Renal cortical epithelial cell (primary cell): Measurements from ENCODE around the gene BACE2. TPM values are rescaled to one million over a fixed set of nuclear protein-coding genes. Genes with fewer than 3 reads are reported as not detected.

Experiments
- DNase-seq: peaks from one replicate; pipeline ENCODE4 v3.0.0-alpha.2; 2011; ENCODE audit warnings: low read depth
- total RNA-seq: library from RNA; depleted of rRNA; stranded (reverse); fragments of >200 nt; gene quantifications from 2 replicates; pipeline ENCODE4 v1.2.3, GENCODE V29; 2014

Gene BACE2
- 88.7 and 99.5 TPM in 2 replicates for total RNA-seq

DNA sequence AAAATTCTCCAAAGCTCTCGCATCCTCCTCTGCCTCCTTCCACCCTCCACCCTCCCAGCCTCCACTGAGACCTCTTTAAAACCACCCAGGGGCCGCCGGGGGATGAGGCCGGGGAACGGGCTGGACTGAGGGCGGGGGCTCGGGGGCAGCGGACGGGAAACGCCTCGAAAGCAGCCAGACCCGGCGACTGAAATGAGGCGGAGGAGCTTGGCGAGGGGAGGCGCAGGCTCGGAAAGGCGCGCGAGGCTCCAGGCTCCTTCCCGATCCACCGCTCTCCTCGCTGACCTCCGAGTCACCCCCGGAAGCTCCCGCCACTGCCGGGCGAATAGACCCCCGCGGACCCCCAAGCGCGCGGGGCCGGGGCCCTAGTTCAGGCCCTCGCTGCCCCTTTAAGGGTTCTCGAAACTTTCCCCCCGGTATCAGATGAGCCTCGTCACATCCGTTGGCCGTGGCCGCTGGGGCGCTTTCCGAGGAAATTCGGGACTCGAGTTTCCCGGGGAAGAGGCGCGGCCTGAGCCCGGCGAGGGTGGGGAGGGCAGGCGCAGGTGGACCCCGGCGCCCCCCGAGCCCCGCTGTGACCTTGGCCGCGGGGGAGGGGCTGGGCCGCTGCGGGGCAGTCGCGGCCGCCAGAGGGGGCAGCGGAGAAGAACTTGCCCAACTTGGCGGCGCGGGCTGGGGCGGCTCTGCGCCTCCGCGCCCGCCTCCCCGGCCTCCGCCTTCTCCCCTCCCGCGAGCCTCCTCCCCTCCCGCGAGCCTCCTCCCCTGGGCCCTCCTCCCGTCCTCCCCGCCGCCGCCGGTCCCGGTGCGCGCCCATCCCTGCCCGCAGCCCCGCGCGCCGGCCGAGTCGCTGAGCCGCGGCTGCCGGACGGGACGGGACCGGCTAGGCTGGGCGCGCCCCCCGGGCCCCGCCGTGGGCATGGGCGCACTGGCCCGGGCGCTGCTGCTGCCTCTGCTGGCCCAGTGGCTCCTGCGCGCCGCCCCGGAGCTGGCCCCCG, at the start of gene BACE2:
BACE2 (plus strand) TSS at position 813 of the 995 bp plus-strand sequence; CDS start at position 917, 104 bp downstream.
- no peak for DNase-seq

DNA sequence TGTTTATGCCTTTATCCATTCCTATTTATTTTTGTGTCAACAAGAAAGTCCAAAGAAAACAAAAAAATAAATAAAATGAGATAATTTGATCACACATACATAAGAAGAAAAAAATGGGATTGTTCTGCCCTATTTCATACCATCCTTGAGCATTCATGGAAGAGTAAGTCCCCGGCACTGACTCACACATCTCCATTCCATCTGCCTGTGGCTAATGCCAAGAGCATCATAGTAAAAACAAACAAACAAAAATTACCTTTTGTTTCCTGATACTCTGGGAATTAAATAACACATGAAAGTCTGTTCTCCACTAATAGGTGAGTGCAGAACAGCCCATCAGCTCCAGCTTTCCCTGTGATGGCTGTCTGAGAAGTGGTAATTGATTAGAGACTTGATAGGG, 48.1 kb upstream of the BACE2 start:
- peak; percentile 21 for DNase-seq

DNA sequence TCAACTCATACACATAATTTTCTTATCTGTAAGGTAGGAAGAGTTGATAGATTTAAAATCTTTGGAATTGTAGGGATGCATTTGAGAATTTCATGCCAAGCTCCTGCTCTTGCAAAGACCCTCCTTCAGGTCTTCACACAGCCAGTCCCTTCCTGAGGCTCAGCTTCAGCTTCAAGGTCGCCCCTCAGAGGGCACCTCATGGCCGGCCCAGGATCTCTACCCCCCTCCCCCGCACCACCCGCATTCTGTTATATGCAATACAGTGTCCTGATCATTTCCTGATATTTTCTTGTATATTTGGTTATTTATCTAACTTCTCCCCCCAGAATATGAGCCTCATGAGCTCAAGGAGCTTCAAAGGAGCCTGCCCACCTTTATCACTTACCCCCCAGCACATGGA, 47.0 kb upstream of the BACE2 start:
- no peak for DNase-seq

DNA sequence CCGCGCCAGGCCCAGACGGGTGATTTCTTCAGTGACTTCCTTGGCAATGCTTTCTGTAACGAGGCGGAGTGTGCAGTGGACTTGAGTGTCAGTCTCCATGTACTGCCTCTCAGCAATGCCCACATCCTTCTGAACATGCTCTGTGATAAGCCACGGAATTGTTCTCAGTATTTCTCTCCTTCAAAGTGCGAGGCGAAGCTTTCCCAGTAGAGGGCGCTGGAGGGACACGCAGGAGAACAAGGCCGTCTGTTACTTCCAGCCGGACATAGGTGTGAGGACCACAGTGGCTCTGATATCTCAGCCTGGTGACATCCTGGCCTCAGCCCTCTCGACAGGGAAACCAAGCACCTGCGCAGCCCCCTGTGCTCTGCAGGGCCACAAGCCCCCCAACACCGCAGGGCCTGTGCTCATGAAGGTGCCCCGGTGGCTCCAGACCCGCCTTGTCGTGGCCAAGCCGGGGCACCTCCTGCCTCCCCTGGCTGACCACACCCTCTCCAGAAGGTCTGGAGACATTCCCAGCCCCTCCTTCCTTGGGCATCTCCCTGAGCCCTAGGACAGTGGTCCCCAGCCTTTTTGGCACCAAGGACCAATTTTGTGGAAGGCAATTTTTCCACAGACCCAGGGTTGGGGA, 46.1 kb upstream of the BACE2 start:
- peak; percentile 64 for DNase-seq

DNA sequence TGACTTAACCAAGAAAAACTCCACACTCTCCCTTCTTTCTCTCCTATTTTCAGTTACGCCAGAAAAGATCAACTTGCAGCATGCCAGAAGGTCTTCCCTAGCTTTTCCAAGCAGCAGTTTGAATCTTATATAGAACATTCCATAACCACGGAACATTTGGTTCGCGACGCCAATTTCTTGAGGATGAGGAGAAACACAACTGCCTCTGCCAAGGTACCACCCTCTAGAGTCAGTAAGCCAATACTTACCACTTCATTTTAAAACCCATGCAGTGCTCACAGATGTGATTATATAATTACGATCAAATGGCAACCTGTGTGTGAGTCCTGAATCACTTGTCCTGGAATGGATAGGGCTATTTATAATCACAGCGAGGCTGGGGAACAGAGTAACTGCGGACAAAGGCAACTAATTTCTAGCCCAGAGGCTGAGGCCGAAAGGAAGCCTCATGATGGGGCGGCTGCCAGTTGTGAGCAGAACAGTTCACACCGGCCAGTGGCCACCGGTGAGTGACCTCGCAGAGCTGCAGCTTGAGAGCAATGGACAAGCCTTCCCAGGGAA, 43.2 kb upstream of the BACE2 start:
- peak; percentile 18 for DNase-seq

DNA sequence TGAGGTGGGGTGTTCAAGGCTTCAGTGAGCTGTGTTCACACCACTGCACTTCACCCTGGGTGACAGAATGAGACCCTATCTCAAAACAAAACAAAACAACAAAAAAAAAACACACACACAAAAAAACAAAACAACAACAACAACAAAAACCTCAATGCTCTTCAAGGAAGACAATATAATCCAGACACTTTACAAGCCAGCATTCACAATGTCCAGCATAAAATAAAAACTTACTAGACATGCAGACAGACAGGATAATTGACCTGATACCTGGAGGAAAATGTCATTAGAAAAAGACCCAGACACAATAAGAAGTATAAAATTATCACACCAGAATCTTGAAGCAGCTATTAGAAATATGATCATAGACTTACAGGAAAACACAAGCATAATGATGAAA, 39.0 kb upstream of the BACE2 start:
- no peak for DNase-seq

DNA sequence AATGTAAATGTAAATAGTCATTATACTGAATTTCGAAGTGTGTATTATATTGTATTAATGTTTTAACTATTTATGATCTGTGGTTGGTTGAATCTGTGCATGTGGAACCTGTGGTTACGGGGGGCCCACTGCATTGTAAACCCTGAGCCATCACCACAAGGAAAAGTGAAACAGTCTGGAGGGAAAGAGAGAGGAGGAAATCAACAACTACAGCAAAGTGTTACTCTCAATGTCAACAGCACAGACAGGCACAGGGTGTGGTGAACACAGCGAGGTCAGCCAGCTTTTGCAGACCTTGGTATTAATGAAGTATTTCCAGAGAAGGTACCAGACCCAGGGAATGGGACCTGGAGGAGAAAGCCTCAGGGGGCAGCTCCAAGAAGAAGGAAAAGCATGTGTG, 37.1 kb upstream of the BACE2 start:
- no peak for DNase-seq

DNA sequence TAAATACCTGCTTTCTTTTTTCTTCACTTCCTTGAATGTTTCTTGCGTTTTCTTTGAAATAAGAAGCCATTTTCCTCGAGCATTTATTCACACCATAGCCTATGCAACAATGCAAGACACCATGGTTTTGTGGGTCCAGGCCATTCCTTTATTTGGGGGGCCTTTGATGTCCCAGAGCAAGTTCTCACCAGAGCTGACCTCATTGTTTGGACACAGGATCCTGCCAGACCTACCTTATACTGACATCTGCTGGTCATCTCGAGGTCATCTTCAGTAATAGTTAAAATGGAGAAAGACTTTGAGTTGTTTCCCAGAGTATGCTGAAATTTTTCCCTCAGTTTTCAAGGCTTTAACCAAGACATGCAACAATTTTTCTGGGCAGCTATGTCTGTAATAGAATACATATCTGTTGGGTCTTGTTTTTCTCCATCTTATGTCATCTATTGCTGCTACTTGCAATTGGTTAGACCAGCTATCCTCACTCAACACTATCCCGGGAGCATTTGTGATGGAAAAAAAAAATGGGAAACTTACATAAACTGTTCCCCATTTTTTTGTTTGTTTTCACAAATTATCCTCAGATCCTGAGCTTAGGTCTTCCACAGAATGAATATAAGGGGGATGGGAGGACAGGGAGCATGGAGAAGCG, 34.0 kb upstream of the BACE2 start:
- peak; percentile 44 for DNase-seq

DNA sequence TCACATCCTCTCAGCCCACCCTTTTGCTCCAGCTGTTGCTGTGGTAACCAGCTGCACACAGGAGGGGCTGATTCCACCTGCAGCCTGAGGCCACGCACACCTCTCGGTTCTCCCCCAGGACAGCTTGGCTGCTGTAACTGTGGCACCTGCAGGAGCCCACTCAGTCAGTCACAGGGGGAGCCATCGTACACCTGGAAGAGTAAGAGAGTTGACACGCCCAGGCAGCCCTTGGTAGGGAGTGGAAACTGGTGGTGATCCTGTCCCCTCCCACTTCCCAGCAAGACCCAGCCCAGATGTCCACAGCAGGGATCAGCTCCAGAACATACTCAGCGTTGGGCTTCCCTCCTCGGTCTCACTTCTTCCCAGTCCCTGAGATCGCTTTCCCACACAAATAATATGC, 32.2 kb upstream of the BACE2 start:
- no peak for DNase-seq

DNA sequence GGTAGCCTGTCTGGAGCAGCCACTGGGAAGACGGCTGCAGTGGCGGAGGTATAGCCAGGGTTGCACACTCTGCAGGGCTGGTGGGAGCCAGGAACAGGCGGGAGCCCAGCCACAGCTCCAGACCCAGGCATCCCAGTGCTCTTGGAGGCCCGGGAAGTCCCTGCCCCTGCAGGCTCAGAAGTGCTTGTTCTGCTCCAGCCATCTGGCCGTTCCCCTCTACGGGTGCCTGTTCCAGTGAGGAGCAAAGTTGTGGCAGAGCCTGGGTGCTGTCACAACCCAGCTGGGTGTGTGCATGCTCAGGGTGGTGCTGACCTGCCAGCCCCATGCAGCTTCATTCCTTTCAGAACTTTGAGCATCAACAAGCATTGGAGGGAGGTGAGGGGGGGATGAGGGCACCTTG, 31.7 kb upstream of the BACE2 start:
- no peak for DNase-seq

DNA sequence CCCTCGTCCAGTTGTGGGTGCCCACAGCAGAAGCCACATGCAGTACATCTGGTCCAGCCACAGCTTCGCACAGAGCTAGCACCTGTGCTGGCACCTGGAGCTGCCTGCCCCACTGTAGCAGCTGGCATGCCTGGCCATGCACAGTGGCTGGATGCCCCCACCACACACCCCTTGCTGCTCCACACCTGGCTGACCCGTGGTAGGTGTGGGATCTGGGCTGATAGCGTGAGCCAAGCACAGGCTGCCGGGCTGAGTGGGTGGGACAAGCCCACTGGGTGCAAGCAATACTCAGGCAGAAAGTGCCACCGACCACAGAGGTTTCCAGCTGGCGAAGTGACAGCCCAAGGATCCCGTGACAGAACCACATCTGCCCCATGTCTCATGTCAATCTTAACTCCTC, 30.6 kb upstream of the BACE2 start:
- no peak for DNase-seq

DNA sequence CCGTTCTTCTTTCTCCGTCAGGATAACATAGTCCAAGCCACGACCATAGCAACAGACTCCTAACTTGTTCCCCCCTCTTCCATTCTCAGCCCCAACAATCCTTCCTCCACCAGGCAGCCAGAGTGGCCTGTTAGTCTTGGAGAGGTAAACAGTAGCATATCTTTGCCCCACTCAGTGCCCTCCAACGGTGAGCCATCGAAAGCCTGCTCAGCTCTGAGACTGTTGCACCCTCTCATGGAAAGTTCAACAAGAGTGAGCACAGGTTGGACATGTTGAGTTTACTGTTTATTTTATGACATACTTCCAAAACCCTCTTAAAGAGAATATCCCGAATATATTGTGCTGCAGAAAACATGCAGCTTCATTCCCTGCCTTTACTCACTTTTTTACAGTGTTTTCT, 30.1 kb upstream of the BACE2 start:
- DNase-seq, result no peak

DNA sequence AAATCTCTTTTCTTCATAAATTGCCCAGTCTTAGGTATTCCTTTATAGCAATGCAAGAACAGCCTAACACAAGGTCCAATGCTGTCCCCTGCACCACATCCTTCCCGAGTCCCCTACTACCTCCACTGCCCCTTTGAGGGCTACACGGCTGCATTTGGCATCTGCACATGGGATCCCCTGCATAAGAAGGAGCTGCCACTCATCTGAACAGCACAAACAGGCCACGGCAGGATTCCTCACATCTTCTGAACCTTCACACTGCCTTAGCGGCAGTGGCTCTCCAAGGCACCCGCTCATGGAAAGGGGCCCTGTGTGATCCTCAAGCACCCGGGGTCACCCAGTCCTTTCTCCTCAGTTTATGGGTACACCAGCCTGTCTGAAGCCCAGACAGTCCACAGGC, 29.2 kb upstream of the BACE2 start:
- no peak for DNase-seq

DNA sequence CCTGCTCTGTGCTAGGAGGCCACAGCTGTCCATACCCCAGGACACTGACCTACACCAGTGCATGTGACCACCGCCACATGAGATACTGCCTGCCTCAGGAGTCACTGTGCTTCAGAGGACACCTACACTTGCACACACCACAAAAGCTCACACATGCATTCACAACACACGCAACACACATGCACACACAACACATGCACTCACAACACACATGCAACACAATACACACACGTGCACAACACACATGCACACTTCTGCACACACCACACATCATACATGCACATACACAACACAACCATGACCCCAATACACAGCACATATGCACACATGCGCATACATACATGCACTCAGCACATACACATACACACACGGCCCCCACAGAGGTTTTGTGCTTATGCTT, 28.7 kb upstream of the BACE2 start:
- no peak for DNase-seq

DNA sequence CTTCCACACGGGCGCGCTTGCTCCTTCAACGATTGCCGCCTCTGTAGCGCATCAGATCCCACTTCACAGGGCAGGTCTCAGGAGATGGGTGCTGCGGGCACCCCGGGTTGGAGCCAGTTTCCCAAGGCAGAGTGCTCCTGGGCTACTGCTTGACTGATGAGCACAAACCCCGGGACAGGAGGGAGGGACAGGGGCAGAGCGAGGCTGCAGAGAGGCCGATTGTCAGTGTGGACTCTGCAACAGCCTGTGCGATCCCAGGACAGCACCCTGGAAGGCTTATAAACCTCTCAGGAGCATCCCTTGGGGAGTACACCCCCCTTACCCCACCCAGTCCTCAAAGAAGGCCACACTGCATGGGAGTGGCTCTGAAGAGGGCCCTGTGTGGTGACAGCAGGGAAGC, 28.0 kb upstream of the BACE2 start:
- DNase-seq, result no peak

DNA sequence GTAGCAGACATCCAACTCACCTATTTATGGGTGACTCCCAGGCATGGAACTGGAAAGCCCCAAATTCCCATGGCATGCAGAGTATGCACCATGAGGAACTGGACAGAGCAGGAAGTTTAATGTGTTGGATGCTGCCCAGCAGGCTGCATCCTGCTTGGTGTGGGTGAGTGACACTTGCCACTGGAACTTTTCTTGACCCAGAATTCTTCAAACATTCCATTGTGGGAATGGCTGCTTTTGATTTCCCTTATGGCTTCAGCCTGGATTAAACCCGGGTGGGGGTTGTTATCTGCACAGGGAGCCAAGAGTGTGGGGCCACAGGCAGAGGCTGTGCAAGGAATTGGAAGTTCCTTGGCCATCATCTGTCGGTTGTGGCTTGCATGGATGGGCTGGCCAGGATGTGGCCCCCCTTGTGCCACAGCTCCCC, 26.9 kb upstream of the BACE2 start:
- DNase-seq, result peak; percentile 75

DNA sequence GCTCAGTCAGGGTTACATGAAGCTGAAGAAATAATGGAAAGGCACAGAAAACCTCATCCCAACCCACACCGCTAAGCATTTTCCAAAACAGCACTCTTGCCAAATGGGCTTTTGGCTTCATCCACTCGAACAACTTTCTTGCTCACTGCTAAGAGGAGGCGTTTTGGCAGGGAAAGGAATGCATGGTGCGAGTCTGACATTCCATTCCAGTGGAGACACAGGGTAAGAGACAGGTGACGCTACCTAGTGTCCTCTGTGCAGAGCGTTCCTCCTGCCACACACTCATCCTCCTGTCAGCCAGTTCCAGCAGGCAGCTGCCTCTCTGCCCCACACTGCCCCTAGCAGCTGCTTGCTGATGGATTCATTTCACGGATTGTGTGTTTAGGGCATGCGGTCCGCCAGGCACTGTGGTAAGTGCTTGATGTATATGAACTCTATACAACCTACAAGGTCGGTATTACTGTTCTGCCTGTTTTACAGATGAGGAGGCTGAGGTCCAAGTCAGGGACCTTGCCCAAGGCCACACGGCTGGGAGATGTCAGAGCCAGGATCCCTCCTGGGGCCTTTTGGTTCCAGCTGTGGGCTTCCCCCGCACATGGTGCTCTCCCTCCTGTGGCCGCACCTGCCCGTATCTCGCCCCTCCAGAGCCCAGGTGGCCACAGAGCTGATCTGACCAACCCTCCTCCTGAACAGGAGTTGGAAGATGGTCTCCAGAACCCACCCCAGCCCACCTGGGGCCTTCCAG, 25.7 kb upstream of the BACE2 start:
- peak; percentile 60 for DNase-seq

DNA sequence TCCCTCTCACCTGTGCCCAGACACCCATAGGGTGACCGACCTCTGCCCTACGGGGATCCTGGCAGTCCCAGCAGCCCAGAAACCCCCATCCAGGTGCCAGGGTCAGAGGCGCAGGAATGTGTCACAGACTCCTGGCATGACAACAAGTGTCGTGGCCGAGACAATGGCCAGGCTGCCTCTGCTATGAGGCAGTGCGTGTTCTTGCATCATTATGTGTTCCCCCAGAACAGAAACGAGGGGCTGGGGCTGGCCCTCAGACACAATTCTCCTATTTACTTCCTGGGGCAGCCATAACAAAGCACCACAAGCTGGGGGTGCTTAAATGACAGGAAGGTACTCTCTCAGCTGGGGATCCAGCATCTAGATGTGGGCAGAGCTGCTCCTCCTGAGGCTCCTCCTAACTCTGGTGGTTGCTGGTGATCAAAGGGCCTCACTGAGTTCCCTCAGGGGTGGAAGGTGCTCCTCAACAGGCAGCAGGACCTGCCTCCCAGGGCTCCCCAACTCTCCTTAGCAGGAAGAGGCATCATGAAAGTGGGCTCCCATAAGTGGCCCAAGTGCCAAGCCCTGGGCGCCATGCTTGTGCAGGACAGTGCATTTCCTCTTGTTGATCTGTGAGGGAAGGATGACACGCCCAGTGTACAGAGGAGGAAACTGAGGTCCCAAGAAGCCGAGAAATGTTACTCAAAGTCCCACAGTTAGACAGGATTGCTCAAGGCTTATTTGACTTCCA, 24.2 kb upstream of the BACE2 start:
- no peak for DNase-seq

DNA sequence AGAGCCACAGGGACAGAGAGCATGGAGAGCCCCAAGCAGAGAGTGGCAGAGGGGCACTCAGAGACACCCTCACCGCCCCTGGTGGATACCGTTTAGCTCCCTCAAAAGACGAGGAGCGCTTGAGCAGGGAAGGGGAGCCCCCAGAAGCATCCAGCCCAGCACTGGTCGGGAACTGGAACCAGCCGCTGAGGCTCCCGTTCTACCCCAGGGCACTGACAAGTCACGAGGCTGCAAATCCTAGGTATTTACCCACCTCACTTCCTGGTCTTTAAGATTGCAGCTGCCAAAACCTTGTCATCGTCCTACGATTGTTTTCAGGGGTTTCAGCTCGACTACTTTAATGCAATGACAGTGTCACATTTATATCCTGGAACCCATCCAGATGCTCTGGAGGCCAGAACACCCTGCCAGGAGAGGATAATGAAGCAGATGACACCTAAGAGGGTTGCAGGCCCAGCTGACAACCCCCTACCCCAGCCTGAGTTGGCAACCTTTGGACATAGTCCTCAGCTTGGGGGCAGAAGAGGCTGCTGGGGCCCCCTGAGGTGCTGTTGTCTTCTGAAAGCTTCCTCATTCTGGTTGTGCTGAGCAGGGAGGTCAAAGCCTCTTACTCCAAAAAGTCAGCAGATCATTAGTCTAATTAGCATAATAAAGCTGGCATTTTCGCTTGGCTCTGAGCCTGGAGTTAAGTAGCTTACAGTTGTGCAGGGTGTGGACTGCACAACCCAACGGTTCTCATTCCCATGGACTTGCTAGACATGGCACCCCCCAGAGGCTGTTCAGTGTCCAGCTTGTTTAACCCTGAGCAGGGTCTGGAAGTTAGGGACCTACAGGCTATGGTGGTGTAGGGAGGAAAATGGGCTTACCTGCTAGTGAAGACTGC, 20.6 kb upstream of the BACE2 start:
- no peak for DNase-seq

DNA sequence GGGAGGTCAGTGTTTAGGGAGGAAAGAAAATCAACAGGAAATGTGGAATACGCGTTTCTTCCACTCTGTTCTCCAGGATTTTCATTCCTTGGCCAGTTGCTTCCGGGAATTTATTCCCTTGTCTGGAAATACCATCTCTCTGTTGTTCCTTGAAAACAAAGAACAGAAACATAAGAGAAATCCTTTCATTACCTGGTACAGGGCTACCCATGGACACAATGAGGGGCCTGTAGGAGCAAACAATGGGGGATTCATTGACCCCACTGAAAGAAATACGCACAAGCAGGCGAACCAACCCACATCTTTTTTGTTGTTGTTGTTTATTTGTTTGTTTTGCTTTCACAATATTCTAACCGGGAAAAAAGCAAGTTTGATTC, 20.0 kb upstream of the BACE2 start:
- no peak for DNase-seq
